T-cell (primary cell): Measurements from ENCODE around the gene ZBTB37. TPM values are rescaled to one million over a fixed set of nuclear protein-coding genes. Genes with fewer than 3 reads are reported as not detected.

Experiments used
- ATAC-seq, 4 experiments: fragments of 200-7000 bp in 3 of 4; fragments of 150-1000 bp in 1 of 4; cut with Tn5 transposase; replicated peaks in 1 of 4; 1 replicate in 3 of 4; 2 replicates in 1 of 4; pipeline ENCODE4 v1.10.0; 2021; ENCODE audit warnings: moderate library complexity in 3 of 4, mild to moderate bottlenecking in 2 of 4, moderate number of reproducible peaks in 1 of 4
- CTCF ChIA-PET, 2 donors: fragments of 300-600 bp; sonication (Branson Sonifier 250); formaldehyde crosslinking; loops; one replicate each; lab custom pipeline; 2022; ENCODE audit warnings: antibody characterized with exemption in 2 of 2; lab: Charles Lee
- POLR2A ChIA-PET, 2 donors: fragments of 300-600 bp; sonication (Branson Sonifier 250); formaldehyde crosslinking; loops; one replicate each; lab custom pipeline; 2022; ENCODE audit warnings: antibody characterized with exemption in 2 of 2; lab: Charles Lee
- DNase-seq, 35 experiments: peaks; one replicate each; pipeline versions ENCODE4 v3.0.0 to v3.0.0-alpha.2; 2013 to 2023
- H3K27ac ChIP-seq: one replicate; pipeline ENCODE4 v1.5.1; 2013; ENCODE audit warnings: low read length
- H3K27me3 ChIP-seq, 2 experiments: replicated peaks in 1 of 2; 1 replicate in 1 of 2; 2 replicates in 1 of 2; pipeline versions ENCODE4 v1.6.1 to v1.7.0; 2013; ENCODE audit warnings: low read length in 1 of 2, mixed read lengths in 1 of 2; ENCODE audit not compliant: control insufficient read depth in 2 of 2, insufficient read depth in 2 of 2; ENCODE audit errors: extremely low read depth in 1 of 2
- H3K36me3 ChIP-seq, 2 donors: 1 replicate in 1 of 2; 2 replicates in 1 of 2; pipeline versions ENCODE4 v1.6.1 to v1.7.0; 2013; ENCODE audit warnings: low read length in 1 of 2; ENCODE audit not compliant: control insufficient read depth in 2 of 2, insufficient read depth in 1 of 2; ENCODE audit errors: extremely low read depth in 1 of 2
- H3K4me1 ChIP-seq, 2 experiments: 1 replicate in 1 of 2; 2 replicates in 1 of 2; pipeline versions ENCODE4 v1.6.1 to v1.7.0; 2013; ENCODE audit warnings: low read length in 2 of 2, mixed read lengths in 1 of 2; ENCODE audit not compliant: insufficient read depth in 2 of 2, control insufficient read depth in 1 of 2; ENCODE audit errors: extremely low read depth in 1 of 2
- H3K4me3 ChIP-seq, 2 donors: 1 replicate in 1 of 2; 2 replicates in 1 of 2; pipeline versions ENCODE4 v1.5.1 to v1.7.0; 2013; ENCODE audit warnings: mild to moderate bottlenecking in 2 of 2, low read length in 1 of 2, moderate library complexity in 1 of 2; ENCODE audit not compliant: control insufficient read depth in 1 of 2; ENCODE audit errors: extremely low read depth in 1 of 2
- H3K9me3 ChIP-seq: 2 replicates; pipeline ENCODE4 v1.7.0; 2013
- H3K27ac Mint-ChIP-seq, 2 donors: one replicate each; pipeline ENCODE4 v1.8.0; 2020 to 2021; ENCODE audit warnings: mild to moderate bottlenecking in 2 of 2, mixed read lengths in 2 of 2
- H3K27me3 Mint-ChIP-seq, 2 donors: one replicate each; pipeline ENCODE4 v1.8.0; 2021 to 2022; ENCODE audit warnings: mixed read lengths in 2 of 2
- H3K36me3 Mint-ChIP-seq: one replicate; pipeline ENCODE4 v1.8.0; 2021; ENCODE audit warnings: mixed read lengths
- H3K4me1 Mint-ChIP-seq, 3 donors: one replicate each; pipeline ENCODE4 v1.8.0; 2020 to 2022; ENCODE audit warnings: mixed read lengths in 3 of 3, mild to moderate bottlenecking in 1 of 3
- H3K4me3 Mint-ChIP-seq, 3 donors: one replicate each; pipeline ENCODE4 v1.8.0; 2020 to 2022; ENCODE audit warnings: mild to moderate bottlenecking in 3 of 3, mixed read lengths in 3 of 3, moderate library complexity in 3 of 3
- H3K9me3 Mint-ChIP-seq, 3 donors: one replicate each; pipeline ENCODE4 v1.8.0; 2020 to 2022; ENCODE audit warnings: mixed read lengths in 3 of 3
- WGBS: methylation state at CpG from one replicate; pipeline ENCODE4 v1.1.5; 2013; ENCODE audit warnings: missing lambda C conversion rate; ENCODE audit not compliant: insufficient coverage; 5-methylcytosine and 5-hydroxymethylcytosine counted together
- total RNA-seq, 35 experiments: library from RNA in 6 of 35; stranded (reverse) in 6 of 35; fragments of 120-200 nt in 1 of 35; gene quantifications; one replicate each; pipeline versions ENCODE4 v1.2.1 to v1.2.4 and lab custom pipeline; 2013 to 2026

Gene ZBTB37
- total RNA-seq, 5 donors from 2014 or later (not counting 1 experiment from before 2014, with no cell fraction given), result 17.6 to 24.7 (median 22.4) TPM

GRCh38 chr1:173948594-173948993 is 80.4 kb downstream of the ZBTB37 start:
- ATAC-seq, result no peak
- DNase-seq, result no peak
- H3K36me3 ChIP-seq, result peaks cover 9 to 70% of the 10 kb centered on the region in 2 donors
- Mint-ChIP-seq H3K9me3 (no peaks in the 10 kb centered on the region), H3K4me1 (peaks cover 0 to 13% (median 10%) of the 10 kb centered on the region in 3 donors), H3K27ac (no peak overlapping the region), H3K36me3 (peaks cover 37% of the 10 kb centered on the region), H3K4me3 (no peak overlapping the region), H3K27me3 (no peaks in the 10 kb centered on the region)
- H3K4me3 ChIP-seq, result no peak overlapping the region
- WGBS, result no CpG with 5 or more reads among the region's 4 CpGs
- no peaks in the 10 kb centered on the region for H3K27me3 ChIP-seq
- ChIA-PET POLR2A (no interaction called here), CTCF (no interaction called here)
- H3K9me3 ChIP-seq, result no peaks in the 10 kb centered on the region
- no peak overlapping the region for H3K27ac ChIP-seq
- no peaks in the 10 kb centered on the region for H3K4me1 ChIP-seq

Other genes starting within 250 kb of the ZBTB37 start
- not detected for gene TEX50, start 233.0 kb upstream of the ZBTB37 start, total RNA-seq
- not detected for gene ANKRD45, start 198.5 kb upstream of the ZBTB37 start, total RNA-seq
- 10 to 100 TPM; 28.7 to 34.5 (median 31.2) TPM for gene KLHL20, start 153.4 kb upstream of the ZBTB37 start, total RNA-seq
- gene DARS2, start 43.7 kb upstream of the ZBTB37 start, total RNA-seq, result 10 to 100 TPM in 3 of 5 donors, 1 to 10 TPM in 2; 4.9 to 14.1 (median 13.6) TPM
- 10 to 100 TPM in 3 of 5 donors, 1 to 10 TPM in 2; 8.1 to 12.7 (median 10.3) TPM for gene CENPL, start 43.5 kb upstream of the ZBTB37 start, total RNA-seq
- 100 to 1,000 TPM; 638 to 881 (median 772) TPM for gene GAS5, start 391 bp upstream of the ZBTB37 start, total RNA-seq
- 1 to 10 TPM in 1 of 5 donors, under 1 TPM in 2, not detected in 2; 0.72 to 1.3 (median 0.95) TPM for gene SERPINC1, start 48.9 kb downstream of the ZBTB37 start, total RNA-seq
- 10 to 100 TPM; 39.9 to 52.1 (median 49.3) TPM for gene RC3H1, start 154.0 kb downstream of the ZBTB37 start, total RNA-seq